ENCODE measurements around the gene NKX6-2.
"Not testable (repeated sequence)": the region's sequence is repeated elsewhere in the genome, so short reads cannot be mapped to it uniquely, and the experiment has no call there.

NKX6-2 gene

DNA sequence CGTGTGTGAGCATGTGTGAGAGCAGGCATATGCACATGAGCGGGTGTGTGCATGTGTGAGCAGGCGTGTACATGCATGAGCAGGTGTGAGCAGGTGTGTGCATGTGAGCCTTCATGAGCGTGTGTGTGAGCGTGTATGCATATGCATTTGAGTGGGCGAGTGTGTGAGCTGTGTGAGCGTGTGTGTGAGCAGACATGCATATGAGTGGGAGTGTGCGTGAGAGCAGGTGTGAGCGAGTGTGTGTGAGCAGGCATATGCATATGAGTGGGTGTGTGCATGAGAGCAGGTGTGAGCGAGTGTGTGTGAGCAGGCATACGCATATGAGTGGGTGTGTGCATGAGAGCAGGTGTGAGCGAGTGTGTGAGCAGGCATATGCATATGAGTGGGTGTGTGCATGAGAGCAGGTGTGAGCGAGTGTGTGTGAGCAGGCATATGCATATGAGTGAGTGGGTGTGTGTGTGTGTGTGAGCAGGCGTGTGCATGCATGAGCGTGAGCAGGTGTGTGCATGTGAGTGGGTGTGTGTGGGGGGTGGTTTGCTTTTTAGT lies 30.7 kb downstream of the NKX6-2 start:
- DNase-seq (ENCODE audit: low read depth) = no peak

DNA sequence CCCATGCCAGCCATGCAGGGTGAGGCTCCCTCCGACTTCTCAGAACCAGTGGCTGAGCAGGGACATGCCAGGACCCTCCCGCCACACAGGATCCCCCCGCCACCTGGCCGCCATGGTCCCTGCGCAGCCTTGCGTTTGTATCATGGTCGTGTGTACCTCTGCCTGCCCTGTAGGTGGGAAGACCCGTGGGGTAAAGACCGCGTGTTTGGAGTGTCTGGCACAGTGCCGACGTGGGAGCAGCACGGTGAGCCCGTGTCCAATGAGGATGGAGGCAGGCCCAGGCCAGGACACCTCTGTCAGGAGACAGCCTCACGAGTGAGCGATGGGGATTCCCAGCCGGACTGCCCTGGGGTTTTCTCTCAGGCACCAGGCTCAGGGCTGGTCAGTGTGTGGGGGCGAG lies 31.9 kb downstream of the NKX6-2 start:
- no peak for DNase-seq (ENCODE audit: low read depth)

DNA sequence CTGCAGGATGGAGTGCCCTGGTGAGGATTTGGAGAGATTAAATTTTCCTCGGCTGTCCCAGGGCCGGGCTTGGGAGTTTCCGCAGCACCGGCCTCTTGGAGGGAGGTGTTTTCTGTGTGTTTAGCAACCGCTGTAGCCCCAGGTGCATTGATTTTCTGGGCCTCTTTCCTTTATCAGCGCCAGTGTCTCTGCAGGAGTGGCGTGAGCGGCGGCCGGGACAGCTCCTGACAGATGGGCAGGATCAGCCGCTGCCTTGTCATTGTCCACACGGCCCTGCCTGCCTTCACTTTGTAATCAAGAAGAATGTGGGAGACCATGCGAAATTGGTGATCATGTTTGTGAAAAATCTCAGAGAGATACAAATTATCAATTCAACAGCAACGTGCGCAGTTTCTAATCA lies 32.4 kb downstream of the NKX6-2 start:
- no peak for DNase-seq (ENCODE audit: low read depth)

DNA sequence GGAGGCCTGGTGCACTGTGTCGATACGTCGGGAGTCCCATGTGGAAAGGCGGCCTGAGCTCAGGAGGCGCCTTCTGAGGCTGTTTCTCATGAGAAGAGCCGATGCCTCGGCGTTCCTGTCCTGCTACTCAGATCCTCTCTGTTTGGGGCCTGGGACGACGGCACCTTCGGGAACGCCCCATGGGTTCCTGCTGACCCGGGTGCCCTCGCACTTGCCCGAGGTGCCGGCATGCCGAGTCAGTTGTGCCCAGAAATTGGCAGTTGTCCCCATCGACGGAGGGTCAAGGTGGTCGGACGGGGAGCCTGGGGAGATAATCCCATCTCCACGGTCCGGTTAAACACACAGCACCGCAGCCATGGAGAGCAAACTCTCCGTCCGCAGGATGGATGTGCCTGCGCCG lies 33.0 kb downstream of the NKX6-2 start:
- no peak for DNase-seq (ENCODE audit: low read depth)

DNA sequence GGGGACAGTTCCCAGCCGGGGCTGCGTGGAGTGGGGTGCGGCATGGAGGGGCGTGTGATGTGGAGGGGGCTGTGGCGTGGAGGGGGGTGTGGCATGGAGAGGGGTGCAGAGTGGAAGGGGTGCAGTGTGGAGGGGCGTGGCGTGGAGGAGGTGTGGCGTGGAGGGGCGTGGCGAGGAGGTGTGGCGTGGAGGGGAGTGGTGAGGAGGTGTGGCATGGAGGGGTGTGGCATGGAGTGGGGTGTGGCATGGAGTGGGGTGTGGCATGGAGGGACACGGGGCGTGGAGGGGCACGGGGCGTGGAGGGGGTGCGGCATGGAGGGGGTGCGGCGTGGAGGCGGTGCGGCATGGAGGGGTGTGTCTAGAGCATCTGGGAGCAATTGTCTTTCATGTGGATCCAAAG lies 33.6 kb downstream of the NKX6-2 start:
- no peak for DNase-seq (ENCODE audit: low read depth)

DNA sequence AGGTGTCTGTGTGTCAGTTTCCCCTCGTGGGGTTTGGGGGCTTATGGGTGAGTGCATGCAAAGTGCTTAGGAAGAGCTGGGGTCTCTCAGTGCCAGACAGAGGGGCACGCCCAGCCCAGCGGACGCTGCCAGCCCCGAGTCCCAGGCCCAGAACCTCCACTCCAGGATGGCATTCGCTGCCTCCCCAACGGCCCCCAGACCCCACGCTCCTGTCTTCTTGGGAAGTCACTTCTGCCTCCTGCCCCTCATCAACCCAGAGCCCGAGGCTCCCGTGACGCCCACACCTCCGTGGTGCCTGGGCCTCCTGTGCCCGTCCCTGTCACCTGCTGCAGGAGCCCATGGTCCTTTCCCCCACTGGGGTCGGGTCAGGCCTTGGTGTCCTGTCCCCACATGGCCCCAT lies 35.0 kb downstream of the NKX6-2 start:
- no peak for DNase-seq (ENCODE audit: low read depth)

DNA sequence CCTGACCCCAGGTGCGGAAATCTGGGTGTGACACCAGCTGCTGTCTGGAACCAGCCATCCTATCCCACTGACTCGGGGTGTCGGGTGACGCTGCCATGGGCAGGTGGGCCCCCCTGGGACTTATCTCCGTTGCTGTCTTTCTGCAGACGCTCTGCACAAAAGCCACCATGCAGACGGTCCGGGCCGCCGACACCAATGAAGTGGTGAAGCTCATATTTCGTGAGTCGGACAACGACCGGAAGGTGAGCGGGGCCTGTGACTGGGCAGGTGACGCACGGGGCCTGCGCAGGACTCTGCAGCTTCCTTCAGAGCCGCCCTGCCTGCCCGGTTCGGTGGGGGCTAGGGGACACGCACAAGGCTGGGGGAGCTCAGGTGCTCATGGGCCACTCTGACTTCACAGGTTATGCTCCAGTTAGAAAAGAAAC lies 36.6 kb downstream of the NKX6-2 start:
- DNase-seq (ENCODE audit: low read depth) = no peak

DNA sequence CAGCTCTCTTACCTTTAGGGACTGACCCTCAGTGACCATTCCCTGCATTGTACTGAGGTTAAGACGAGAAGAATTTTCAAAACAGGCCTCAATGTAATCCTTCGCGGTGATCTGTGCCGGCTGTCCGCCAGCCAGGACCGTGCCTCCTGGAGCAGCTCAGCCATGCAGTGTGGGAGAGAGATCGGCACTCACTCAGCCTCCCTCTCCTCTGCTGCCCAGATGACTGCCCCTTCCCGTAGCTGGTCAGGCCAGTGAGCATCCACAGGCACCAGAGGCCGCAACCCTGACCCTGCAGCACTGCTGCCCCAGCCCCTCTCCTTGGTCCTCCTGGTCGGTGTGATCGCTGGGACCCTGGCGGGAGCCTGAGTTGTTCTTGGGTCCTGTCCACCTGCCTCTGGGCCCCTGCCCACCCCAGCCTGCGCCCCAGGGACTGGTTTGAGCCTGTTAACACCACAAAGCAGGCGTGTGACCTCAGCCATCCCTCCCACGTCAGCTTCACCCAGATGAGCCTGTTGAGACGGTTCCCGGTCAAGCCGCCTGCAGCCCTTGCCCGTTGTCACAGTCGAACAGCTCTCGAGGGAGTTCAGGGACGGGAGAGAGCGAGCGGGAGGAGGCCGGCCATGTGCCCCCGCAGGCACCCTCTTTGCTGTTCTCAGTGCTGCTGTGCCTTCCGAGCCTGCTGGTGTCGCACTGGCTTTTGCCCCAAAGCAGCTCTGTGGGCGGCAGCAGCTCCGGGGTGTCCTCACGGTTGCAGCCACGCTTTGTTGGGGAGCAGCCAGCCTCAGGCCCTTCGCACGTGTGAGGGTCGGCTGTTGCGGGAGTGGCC lies 37.2 kb downstream of the NKX6-2 start:
- no peak for DNase-seq (ENCODE audit: low read depth)

DNA sequence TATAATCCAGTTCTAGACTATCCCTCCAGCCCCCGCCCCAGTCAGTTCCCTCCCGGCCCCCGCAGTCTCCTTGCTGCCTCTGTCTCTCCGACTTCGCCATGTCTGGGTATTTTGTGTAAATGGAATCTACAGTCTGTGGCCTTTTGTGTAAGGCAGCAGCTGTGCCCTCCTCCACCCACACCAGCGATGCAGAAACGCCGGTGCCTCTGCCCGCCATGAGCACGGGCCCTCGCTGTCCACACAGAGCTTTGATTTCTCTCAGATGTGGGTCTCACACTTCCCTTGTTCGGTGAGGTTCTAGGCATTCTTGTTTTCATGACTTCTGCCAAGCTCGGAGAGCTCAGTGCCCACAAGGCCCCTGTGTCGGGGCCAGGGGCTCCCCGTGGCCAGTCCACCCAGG lies 37.8 kb downstream of the NKX6-2 start:
- no peak for DNase-seq (ENCODE audit: low read depth)

DNA sequence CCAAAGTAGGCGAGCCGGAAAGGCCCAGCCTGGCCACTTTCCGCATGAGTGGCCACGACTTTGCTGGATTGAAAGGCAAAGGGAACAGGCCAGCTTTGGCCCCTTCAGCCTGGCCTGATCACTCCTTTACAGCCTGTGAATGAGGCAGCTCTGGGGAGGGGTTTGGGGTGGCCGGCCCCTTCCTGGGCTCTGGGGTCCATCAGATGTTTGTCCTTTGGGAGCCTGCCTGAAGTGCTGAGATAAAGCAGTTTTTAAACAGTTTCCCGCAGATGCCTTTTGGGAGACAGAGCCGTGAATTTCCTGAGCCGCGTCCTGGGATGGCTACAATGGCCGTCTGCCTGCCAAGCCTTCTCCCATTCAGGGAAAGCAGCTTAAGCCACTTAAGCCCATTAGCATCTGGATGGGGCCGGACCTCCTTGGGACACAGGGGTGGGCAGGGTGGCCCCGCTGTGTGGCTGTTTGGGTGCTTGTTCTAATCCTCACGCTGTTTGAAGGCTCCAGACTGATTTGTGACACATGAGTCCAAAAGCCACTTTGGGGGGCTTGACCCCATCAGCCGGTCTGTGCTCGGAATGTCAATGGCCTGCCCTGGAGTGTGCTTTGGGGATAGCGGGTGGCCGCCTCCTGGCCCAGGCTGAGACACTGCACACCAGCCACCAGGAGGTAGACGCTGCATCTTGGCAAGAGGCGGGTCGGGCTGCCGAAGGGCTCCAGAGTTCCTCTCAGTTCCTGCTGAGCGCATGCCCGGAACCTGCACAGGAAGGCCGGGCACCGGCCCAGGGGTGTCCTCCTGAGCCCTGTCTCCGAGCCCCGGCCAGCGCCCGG lies 38.9 kb downstream of the NKX6-2 start:
- no peak for DNase-seq (ENCODE audit: low read depth)

DNA sequence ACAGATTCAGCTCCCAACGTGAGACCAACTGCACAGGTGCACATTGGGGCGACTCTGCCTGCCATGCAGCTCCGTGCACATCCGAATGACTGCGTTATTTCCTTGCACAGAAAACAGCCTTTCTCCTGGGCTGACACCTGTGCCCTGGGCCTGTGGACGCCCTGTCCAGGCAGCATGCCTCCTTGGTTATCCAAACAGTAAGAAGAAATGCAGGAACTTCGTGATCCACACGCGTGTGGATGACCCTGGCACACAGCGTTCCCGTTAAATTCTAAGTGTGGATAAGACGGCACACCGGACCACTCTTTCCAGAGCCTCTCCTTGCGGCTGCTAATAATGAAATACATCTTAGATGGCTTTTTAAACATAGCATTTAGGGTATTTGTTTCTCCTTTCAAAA lies 39.6 kb downstream of the NKX6-2 start:
- no peak for DNase-seq (ENCODE audit: low read depth)

DNA sequence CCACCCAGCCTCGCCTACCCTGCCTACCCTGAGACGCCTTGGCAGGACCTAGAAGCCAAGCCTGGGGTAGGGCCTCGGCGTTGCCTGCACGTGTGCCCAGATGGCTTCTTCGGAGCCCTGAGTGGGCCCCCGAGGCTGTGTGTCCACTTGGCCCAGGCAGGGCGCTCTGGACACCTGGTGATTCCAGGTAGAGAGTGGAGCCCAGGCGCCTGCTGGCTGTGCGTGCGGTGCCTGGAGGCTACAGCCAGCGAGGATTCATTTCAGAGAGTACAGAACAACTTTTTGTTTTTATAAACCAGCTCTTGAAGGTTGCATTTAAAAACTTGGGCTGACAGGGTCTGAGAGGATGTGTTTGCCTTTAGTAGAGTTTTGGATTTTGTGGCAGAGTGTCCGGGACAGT lies 40.0 kb downstream of the NKX6-2 start:
- no peak for DNase-seq (ENCODE audit: low read depth)

DNA sequence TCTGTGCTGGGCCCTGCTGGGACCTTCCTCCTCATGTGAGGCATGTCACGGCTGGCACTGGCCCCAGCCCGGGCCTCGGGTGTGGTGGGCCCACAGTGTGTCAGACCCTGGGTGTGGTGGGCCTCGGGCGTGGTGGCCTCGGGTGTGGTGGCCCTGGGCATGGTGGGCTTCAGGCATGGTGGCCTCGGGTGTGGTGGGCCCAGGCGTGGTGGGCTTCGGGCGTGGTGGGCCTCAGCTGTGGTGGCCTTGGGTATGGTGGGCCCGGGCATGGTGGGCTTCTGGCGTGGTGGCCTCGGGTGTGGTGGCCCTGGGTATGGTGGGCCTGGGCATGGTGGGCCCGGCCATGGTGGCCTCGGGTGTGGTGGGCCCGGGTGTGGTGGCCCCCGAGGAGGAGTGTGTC lies 40.4 kb downstream of the NKX6-2 start:
- no peak for DNase-seq (ENCODE audit: low read depth)

DNA sequence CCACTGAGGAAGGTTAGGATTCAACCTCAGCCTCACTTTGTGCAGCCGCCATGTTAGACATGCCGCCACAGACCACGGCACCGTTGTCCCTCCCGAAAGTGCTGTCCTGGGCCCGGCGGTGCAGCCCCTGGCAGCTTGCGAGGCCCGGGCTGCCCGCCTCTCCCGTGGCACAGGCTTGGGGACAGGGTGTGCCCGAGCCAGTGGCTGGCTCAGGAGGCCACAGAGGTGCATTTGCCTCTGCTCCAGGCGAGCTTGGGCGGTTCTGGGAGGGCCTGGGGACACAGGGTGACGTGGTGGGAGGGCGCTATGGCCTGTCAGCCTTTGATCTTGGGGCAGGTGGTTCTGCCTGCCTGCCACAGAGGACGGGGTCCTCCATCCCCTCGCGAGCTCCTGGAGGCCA lies 41.1 kb downstream of the NKX6-2 start:
- DNase-seq (ENCODE audit: low read depth) = no peak

DNA sequence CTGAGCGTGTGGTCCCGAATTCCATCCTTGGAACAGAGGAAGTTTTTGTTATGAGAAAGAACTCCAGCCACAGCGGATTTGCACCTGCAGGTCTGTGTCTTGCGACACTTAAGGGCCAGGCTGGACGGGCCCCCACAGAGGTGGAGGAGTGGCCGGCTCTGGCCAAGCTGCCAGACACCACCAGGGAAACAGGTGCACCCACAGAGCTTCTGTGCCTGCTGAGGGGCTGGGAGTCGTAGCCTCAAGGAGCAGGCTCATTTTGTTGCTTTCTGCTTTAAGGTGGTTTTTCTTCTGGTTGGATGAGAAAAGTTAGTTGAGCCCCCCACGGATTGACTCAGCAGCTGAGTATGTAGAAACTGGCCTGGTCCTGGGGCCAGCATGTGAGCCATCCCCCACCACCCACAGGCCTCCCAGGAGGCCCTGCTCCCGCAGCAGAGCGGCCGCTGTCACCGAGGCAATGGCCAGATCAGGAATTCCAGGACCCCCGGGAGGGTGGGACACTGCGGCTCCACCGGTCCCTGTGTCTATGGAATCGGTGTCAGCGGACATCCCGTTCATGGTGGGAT lies 41.9 kb downstream of the NKX6-2 start:
- no peak for DNase-seq (ENCODE audit: low read depth)

DNA sequence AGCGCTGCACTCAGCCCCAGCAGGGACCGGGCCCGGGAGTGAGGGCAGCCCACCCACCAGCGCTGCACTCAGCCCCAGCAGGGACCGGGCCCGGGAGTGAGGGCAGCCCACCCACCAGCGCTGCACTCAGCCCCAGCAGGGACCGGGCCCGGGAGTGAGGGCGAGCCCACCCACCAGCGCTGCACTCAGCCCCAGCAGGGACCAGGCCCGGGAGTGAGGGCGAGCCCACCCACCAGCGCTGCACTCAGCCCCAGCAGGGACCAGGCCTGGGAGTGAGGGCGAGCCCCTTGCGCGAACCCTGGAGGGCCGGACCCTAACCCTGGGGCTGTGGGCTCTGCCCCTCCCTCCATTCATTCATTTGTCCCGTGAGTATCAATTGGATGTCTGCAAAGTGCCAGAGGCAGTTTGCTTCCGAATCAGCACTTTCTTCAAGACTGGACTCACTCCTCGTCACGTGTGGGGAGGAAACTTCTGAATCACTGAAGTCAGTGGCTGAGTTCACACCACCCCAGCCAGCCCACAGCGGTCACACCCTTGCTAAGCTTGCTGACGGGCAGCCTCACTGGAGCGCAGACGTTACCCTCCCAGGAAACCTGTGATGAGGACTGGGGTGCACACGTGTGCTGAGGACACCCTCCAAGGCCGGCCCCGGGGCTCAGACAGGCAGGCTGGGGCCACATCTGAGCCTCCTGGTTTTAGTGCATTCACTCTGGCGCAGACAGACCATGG lies 42.6 kb downstream of the NKX6-2 start:
- not testable (repeated sequence) for DNase-seq (ENCODE audit: low read depth)

DNA sequence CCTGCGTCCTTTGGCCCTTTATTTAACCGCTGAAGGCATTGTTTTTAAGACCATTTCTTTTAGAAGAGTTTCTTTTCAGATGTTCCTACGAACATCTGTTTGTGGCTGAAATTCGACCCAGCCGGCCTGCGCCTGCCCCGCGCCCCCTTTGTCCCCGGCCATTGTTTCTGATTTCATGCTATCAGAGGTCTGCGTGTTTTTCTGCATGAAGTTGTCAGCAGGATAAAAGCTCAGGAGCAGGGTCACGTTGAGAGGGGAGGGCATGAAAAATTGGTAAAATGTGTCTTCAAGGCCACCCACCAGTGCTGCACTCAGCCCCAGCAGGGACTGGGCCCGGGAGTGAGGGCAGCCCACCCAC lies 43.1 kb downstream of the NKX6-2 start:
- DNase-seq (ENCODE audit: low read depth) = no peak

DNA sequence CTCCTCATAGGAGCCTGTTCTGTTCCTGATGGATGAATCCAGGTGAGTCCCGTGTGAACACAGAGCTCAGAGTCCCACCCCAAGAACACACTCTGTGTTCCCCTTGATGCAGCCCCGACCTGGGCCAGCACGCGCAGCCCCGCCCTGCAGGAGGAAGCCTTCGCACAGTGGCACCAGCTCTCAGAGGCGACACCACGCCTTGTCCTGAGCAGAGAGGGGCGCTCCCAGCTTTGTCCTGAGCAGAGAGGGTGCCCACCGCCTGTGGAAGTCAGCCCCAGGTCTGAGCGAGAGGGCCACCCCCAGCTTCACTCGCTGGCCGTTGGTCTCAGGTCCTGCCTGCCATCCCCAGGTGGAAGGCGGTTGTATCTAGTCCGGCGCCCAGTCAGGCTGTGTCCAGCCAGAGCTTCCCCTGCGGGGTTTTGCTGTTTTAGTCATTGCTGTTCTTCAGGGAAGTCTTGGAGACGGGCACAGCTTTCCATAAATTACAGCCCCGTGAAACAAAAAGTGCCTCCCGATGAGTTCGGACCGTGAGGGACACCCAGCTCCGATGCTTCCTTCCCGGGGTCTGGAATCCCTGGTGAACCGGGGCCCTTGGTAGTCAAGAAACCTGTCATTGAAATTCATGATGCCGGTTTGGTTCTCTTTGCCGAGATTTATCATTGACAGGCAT lies 43.6 kb downstream of the NKX6-2 start:
- DNase-seq (ENCODE audit: low read depth) = no peak

DNA sequence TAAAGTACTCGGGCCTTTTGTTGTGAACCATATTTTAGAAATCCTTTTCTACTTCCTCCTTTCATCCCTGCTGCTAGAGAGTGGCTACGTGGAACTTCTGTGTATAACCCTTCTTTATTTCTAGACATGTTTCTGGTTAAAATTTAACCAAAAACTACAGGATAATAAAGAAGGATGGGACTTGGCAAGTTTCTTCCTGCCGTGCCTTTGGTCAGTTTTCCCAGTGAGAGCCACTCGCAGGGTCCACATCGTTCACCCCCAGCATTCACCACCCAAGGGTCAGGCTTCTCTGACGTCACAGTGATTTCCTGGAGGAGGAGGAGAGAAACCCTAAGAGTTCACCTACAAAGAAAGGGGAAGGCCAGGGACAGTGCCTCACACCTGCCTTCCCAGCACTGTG lies 45.4 kb downstream of the NKX6-2 start:
- no peak for DNase-seq (ENCODE audit: low read depth)

DNA sequence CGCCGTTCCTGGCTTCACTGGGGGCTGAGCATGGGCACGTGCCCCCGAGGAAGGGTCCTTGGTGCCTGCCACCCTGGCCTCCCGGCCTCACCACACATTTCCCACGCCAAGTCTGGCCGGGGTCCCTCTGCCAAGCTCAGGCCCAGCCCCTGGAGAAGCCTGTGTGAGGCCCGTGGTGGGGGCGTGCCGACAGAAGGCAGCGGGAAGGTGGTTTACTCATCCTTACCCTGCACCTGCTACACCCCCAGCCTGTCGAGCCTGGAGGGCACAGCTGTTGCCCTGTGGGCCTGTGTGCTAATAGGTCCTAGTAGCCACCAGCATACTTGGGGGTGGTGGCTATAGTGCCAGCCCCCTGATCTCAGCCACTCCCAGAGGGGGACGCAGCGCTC lies 46.7 kb downstream of the NKX6-2 start:
- DNase-seq (ENCODE audit: low read depth) = no peak

DNA sequence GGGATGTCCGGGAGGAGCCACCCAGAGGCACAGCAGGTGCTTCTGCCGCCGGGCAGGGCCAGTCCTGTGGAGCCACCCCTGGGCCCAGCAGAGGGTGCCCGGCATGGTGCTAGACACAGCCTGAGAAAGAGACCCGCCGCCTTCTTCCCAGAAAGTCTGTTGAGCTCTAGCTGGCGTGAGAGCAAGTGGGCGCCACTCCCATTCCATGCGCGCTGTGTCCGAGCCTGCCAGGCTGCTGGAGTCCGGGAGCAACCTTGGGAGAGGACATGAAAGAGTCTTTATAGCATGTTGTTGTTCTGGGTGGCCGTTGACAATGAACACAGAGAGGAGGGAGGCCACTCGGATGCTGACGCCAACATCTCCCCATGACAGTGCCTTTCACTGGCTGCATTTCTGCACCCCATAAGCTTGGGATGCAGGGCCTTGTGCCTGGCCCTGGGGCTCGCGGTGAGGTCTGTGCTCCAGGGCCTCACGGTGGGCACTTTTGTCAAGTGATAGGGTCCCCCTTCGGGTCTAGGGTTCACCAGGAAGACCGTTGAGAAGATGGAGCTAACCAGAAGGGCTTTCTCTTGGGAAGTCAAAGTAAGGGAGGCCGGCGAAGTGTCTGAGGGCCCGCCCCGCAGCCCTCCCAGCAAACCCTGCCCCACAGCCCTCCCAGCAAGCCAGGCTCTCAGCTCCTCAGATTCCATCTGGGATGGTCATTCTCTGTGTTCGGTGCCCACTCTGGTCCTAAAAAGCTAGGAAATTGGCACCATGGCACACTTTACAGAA lies 47.3 kb downstream of the NKX6-2 start:
- DNase-seq (ENCODE audit: low read depth) = no peak
